Kidney (tissue), 14 donors: ENCODE data around the gene SUPT6H. TPM values are rescaled to one million over a fixed set of nuclear protein-coding genes. Genes with fewer than 3 reads are reported as not detected.
"Not testable (repeated sequence)": the region's sequence is repeated elsewhere in the genome, so short reads cannot be mapped to it uniquely, and the experiment has no call there.

Experiments
- DNase-seq, 5 donors: peaks; one replicate each; pipeline ENCODE4 v3.0.0-alpha.2; 2013 to 2020
- FAIRE-seq: peaks from 2 replicates; lab custom pipeline; 2012; peaks lifted over from hg19 to GRCh38; lab: Jason Lieb, UNC
- H3K27ac ChIP-seq, 2 donors: one replicate each; pipeline ENCODE4 v1.7.0; 2013; ENCODE audit warnings: low read depth in 2 of 2, low read length in 2 of 2, inconsistent platforms in 1 of 2
- H3K27me3 ChIP-seq: one replicate; pipeline ENCODE4 v1.7.1; 2013; ENCODE audit warnings: low read length, inconsistent platforms; ENCODE audit not compliant: control insufficient read depth, insufficient read depth
- H3K36me3 ChIP-seq, 3 donors: one replicate each; pipeline versions ENCODE4 v1.7.0 to v1.7.1; 2013; ENCODE audit warnings: low read length in 3 of 3, control low read depth in 1 of 3, inconsistent platforms in 1 of 3; ENCODE audit not compliant: insufficient read depth in 3 of 3, control insufficient read depth in 2 of 3
- H3K4me1 ChIP-seq, 3 donors: one replicate each; pipeline versions ENCODE4 v1.7.0 to v1.7.1; 2013; ENCODE audit warnings: low read length in 3 of 3, inconsistent platforms in 1 of 3, low read depth in 1 of 3; ENCODE audit not compliant: control insufficient read depth in 2 of 3, insufficient read depth in 2 of 3
- H3K4me3 ChIP-seq, 3 donors: one replicate each; pipeline versions ENCODE4 v1.7.0 to v1.8.1; 2013; ENCODE audit warnings: low read length in 3 of 3, control low read depth in 1 of 3, inconsistent platforms in 1 of 3
- H3K9ac ChIP-seq, 3 donors: one replicate each; pipeline versions ENCODE4 v1.7.0 to v1.7.1; 2013; ENCODE audit warnings: low read length in 3 of 3, control low read depth in 1 of 3, inconsistent platforms in 1 of 3
- H3K9me3 ChIP-seq, 3 donors: one replicate each; pipeline versions ENCODE4 v1.7.0 to v1.7.1; 2013; ENCODE audit warnings: low read length in 3 of 3, control low read depth in 1 of 3, inconsistent platforms in 1 of 3; ENCODE audit not compliant: control insufficient read depth in 2 of 3, insufficient read depth in 1 of 3
- intact Hi-C: fragments of 100-400 bp; cut with DNase I; formaldehyde crosslinking; loops from one replicate; pipeline ENCODE4 v1.11.1; 2022
- polyA plus RNA-seq: library from polyadenylated mRNA; stranded (reverse); fragments of 350-450 nt; fragmentation: Illumina TruSeq; extraction: RNeasy Lipid Tissue Mini Kit (QIAGEN cat#74804); gene quantifications from one replicate; pipeline ENCODE4 v1.2.3, GENCODE V29; 2014; ENCODE audit warnings: low read depth, low replicate concordance; ENCODE audit not compliant: insufficient read depth
- total RNA-seq: library from RNA; stranded (reverse); fragmentation: NEBNext Ultra II Directional; extraction: Animal tissue kit (Norgen Biotek cat#: 25700); gene quantifications from one replicate; pipeline ENCODE4 v1.2.1, GENCODE V29; 2021
- TF ChIP-seq, protein P1 (sequence below): IDR thresholded peaks from 3 replicates; pipeline ENCODE4 v1.5.1; 2012; ENCODE audit warnings: mild to moderate bottlenecking, moderate library complexity, borderline replicate concordance; ENCODE audit not compliant: insufficient read depth; ENCODE audit errors: extremely low read depth
- donor health status: control.
- donor health status: control.
- donor health status: control.
- donor health status: control.
- donor health status: control.
- donor health status: DM: yes; HTN: yes; CAD: no.
- donor health status: Normal renal cell carcinoma (clear cell type).

The SUPT6H gene
- total and polyA plus RNA-seq, 2 donors from 2014 or later, result 21.4 to 61.5 TPM

DNA sequence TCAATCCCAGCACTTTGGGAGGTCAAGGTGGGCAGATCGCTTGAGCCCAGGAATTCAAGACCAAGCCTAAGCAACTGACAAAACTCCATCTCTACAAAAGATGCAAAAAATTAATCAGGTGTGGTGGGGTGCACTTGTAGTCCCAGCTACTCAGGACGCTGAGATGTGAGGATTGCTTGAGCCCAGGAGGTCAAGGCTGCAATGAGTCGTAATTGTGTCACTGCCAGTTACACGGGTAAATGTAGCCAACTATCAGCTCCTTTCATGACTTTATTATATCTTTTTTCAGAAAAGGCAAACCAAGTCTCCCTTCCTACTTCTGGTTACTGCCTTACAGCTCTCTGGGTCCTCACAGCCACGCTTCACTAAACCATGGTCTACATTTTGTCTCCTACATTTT lies 4.2 kb upstream of the SUPT6H start:
- no peak overlapping the region for H3K9ac ChIP-seq
- TF ChIP-seq, protein P1, sequence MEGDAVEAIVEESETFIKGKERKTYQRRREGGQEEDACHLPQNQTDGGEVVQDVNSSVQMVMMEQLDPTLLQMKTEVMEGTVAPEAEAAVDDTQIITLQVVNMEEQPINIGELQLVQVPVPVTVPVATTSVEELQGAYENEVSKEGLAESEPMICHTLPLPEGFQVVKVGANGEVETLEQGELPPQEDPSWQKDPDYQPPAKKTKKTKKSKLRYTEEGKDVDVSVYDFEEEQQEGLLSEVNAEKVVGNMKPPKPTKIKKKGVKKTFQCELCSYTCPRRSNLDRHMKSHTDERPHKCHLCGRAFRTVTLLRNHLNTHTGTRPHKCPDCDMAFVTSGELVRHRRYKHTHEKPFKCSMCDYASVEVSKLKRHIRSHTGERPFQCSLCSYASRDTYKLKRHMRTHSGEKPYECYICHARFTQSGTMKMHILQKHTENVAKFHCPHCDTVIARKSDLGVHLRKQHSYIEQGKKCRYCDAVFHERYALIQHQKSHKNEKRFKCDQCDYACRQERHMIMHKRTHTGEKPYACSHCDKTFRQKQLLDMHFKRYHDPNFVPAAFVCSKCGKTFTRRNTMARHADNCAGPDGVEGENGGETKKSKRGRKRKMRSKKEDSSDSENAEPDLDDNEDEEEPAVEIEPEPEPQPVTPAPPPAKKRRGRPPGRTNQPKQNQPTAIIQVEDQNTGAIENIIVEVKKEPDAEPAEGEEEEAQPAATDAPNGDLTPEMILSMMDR, result no peak
- intact Hi-C loops, result no loop called here
- FAIRE-seq (no peak), DNase-seq (no peak)
- H3K4me3 ChIP-seq, result no peak overlapping the region
- H3K36me3 ChIP-seq, result peaks cover 2 to 19% (median 11%) of the 10 kb centered on the region in 3 donors
- H3K27ac ChIP-seq, result no peak overlapping the region
- H3K9me3 ChIP-seq, result no peaks in the 10 kb centered on the region
- no peaks in the 10 kb centered on the region for H3K27me3 ChIP-seq
- peaks cover 0 to 7% (median 3%) of the 10 kb centered on the region in 3 donors for H3K4me1 ChIP-seq

DNA sequence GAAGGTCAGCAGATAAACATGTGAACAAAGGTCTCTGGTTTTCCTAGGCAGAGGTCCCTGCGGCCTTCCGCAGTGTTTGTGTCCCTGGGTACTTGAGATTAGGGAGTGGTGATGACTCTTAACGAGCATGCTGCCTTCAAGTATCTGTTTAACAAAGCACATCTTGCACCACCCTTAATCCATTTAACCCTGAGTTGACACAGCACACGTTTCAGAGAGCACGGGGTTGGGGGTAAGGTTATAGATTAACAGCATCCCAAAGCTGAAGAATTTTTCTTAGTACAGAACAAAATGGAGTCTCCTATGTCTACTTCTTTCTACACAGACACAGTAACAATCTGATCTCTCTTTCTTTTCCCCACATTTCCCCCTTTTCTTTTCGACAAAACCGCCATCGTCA lies 3.7 kb upstream of the SUPT6H start:
- H3K9ac ChIP-seq, result not testable (repeated sequence)

DNA sequence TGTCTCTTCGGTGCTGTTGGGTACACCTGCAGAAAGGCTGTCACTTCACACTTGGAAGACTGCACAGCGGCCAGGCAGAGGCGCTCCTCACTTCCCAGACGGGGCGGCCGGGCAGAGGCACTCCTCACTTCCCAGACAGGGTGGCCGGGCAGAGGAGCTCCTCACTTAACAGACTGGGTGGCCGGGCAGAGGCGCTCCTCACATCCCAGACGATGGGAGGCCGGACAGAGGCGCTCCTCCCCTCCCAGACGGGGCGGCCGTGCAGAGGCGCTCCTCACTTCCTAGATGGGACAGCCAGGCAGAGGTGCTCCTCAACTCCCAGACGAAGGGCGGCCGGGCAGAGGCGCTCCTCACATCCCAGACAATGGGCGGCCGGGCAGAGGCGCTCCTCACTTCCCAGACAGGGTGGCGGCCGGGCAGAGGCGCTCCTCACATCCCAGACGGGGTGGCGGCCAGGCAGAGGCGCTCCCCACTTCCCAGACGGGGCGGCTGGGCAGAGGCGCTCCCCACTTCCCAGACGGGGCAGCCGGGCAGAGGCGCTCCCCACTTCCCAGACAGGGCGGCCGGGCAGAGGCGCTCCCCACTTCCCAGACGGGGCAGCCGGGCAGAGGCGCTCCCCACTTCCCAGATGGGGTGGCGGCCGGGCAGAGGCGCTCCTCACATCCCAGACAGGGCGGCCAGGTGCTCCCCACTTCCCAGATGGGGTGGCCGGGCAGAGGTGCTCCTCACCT lies 3.1 kb upstream of the SUPT6H start:
- H3K27me3 ChIP-seq, intact Hi-C loops, FAIRE-seq, H3K9ac ChIP-seq, DNase-seq, H3K9me3 ChIP-seq, H3K4me3 ChIP-seq, H3K27ac ChIP-seq: not testable (repeated sequence)
- Histone ChIP-seq H3K36me3 (peaks cover 2 to 15% (median 7%) of the 10 kb centered on the region in 3 donors), H3K4me1 (peaks cover 5 to 16% (median 8%) of the 10 kb centered on the region in 3 donors)

More for the DNA sequence above, 3.7 kb upstream of the SUPT6H start:
- FAIRE-seq, H3K9me3 ChIP-seq, H3K27me3 ChIP-seq, H3K4me3 ChIP-seq, H3K27ac ChIP-seq, intact Hi-C loops, DNase-seq: not testable (repeated sequence)
- peaks cover 3 to 12% (median 7%) of the 10 kb centered on the region in 3 donors for H3K4me1 ChIP-seq
- peaks cover 2 to 16% (median 7%) of the 10 kb centered on the region in 3 donors for H3K36me3 ChIP-seq

DNA sequence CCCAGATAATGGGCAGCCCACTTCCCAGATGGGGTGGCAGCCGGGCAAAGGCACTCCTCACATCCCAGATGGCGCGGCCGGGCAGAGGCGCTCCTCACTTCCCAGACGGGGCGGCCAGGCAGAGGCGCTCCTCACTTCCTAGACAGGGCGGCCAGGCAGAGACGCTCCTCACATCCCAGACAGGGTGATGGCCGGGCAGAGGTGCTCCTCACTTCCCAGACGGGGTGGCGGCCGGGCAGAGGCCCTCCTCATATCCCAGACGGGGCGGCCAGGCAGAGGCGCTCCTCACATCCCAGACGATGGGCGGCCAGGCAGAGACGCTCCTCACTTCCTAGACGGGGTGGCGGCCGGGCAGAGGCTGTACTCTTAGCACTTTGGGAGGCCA lies 2.5 kb upstream of the SUPT6H start:
- H3K27ac ChIP-seq, H3K9ac ChIP-seq, intact Hi-C loops, H3K9me3 ChIP-seq, H3K27me3 ChIP-seq, H3K4me3 ChIP-seq, FAIRE-seq: not testable (repeated sequence)
- H3K4me1 ChIP-seq, result peaks cover 5 to 16% (median 8%) of the 10 kb centered on the region in 3 donors
- peaks cover 2 to 12% (median 7%) of the 10 kb centered on the region in 3 donors for H3K36me3 ChIP-seq
- DNase-seq, result peak in 1 of 5 donors; percentile 71

- Histone ChIP-seq H3K9me3 (no peaks in the 10 kb centered on the region), H3K9ac (peak overlapping the region; percentile 90 to 98 (median 98)), H3K4me3 (peak overlapping the region; percentile 77 to 99 (median 95)), H3K27ac (peak overlapping the region; percentile 98 to 99), H3K4me1 (peaks cover 5 to 16% (median 12%) of the 10 kb centered on the region in 3 donors), H3K36me3 (peaks cover 2 to 14% (median 4%) of the 10 kb centered on the region in 3 donors), H3K27me3 (no peaks in the 10 kb centered on the region)
- DNase-seq (no peak), FAIRE-seq (no peak)
- intact Hi-C loops, result no loop called here
- TF ChIP-seq, protein P1, result no peak
These were observed 473 bp downstream of the SUPT6H start for GRCh38 chr17:28662527-28662829.
